Body of pancreas (tissue), 4 donors: ENCODE data around the gene CA5A. TPM values are rescaled to one million over a fixed set of nuclear protein-coding genes. Genes with fewer than 3 reads are reported as not detected.
A peak's percentile ranks its signal among the peaks of the same experiment; 100 is the strongest.
"Not testable (repeated sequence)": the region's sequence is repeated elsewhere in the genome, so short reads cannot be mapped to it uniquely, and the experiment has no call there.

Experiments used
- ATAC-seq: fragments of 150-250 bp; one replicate; pipeline ENCODE4 v1.9.1; 2016
- DNase-seq, 4 donors: peaks; one replicate each; pipeline ENCODE4 v3.0.0-alpha.2; 2019
- H3K27ac ChIP-seq, 4 donors: fragments of 200-600 bp; sonication (generic); 1 replicate in 3 of 4; 2 replicates in 1 of 4; pipeline versions ENCODE4 v1.5.1 to v1.6.1; 2016 to 2019; ENCODE audit warnings: mild to moderate bottlenecking in 1 of 4, mixed read lengths in 1 of 4, moderate library complexity in 1 of 4
- H3K27me3 ChIP-seq, 2 donors: fragments of 200-600 bp; sonication (generic); one replicate each; pipeline ENCODE4 v1.6.0; 2016; ENCODE audit warnings: mild to moderate bottlenecking in 1 of 2
- H3K36me3 ChIP-seq, 2 donors: fragments of 200-600 bp; sonication (generic); replicated peaks in 1 of 2; 2 replicates each; pipeline ENCODE4 v1.5.1; 2016; ENCODE audit warnings: low read depth in 2 of 2; ENCODE audit not compliant: insufficient read depth in 1 of 2
- H3K4me1 ChIP-seq: fragments of 200-600 bp; sonication (generic); one replicate; pipeline ENCODE4 v1.6.0; 2016
- H3K4me3 ChIP-seq, 2 donors: fragments of 200-600 bp; sonication (generic); 1 replicate in 1 of 2; 2 replicates in 1 of 2; pipeline ENCODE4 v1.5.1; 2016 to 2019
- H3K9me3 ChIP-seq, 3 donors: fragments of 200-600 bp; sonication (generic); 1 replicate in 2 of 3; 2 replicates in 1 of 3; pipeline ENCODE4 v1.5.1; 2016
- CTCF ChIP-seq, 7 experiments: fragments of 450-650 bp in 4 of 7; fragments of 200-600 bp in 3 of 7; sonication (generic) in 3 of 7; IDR thresholded peaks; one replicate each; pipeline ENCODE4 v1.5.1; 2016 to 2019; ENCODE audit warnings: antibody characterized with exemption in 7 of 7
- POLR2A ChIP-seq, 3 donors: fragments of 450-650 bp; IDR thresholded peaks; one replicate each; pipeline ENCODE4 v1.6.1; 2016; ENCODE audit warnings: antibody characterized with exemption in 3 of 3, mild to moderate bottlenecking in 2 of 3
- WGBS, 2 donors: methylation state at CpG; one replicate each; pipeline ENCODE4 v1.1.5; 2017; 5-methylcytosine and 5-hydroxymethylcytosine counted together
- intact Hi-C: fragments of 100-400 bp; cut with DNase I; formaldehyde crosslinking; loops from one replicate; pipeline ENCODE4 v1.15.1; 2023
- total RNA-seq, 2 donors: library from RNA; depleted of rRNA; stranded (reverse); fragments of >200 nt; gene quantifications; one replicate each; pipeline ENCODE4 v1.1.0, GENCODE V29; 2016

Gene CA5A
- total RNA-seq, 2 donors from 2014 or later = not detected

GRCh38 chr16:87864331-87864989 lies 71.9 kb downstream of the CA5A start:
- Histone ChIP-seq H3K4me3 (no peak overlapping the region), H3K27me3 (no peaks in the 10 kb centered on the region), H3K9me3 (no peaks in the 10 kb centered on the region), H3K36me3 (no peaks in the 10 kb centered on the region), H3K4me1 (peaks cover 41% of the 10 kb centered on the region), H3K27ac (peak overlapping the region in 3 of 4 donors; percentile 31 to 54 (median 48))
- DNase-seq (no peak), ATAC-seq (no peak)
- WGBS, 2 donors = 53 to 54% methylated on average over 14 to 15 of the region's 15 CpGs
- intact Hi-C loops = no loop called here
- TF ChIP-seq CTCF (IDR thresholded peaks at IDR 0.05) (no peak), POLR2A (IDR thresholded peaks at IDR 0.05) (no peak)

GRCh38 chr16:87863327-87863635 lies 73.0 kb downstream of the CA5A start:
- H3K27me3 ChIP-seq, H3K9me3 ChIP-seq, H3K4me3 ChIP-seq, intact Hi-C loops, H3K36me3 ChIP-seq: not testable (repeated sequence)
- 47 to 76% methylated on average over 5 to 9 of the region's 9 CpGs for WGBS, 2 donors
- H3K4me1 ChIP-seq = peaks cover 31% of the 10 kb centered on the region
- ATAC-seq (peak; percentile 38), DNase-seq (peak in 3 of 4 donors; percentile 33 to 44 (median 35))
- H3K27ac ChIP-seq = peak overlapping the region in 2 of 4 donors; percentile 2 to 5

- H3K27ac ChIP-seq = peak overlapping the region in 2 of 4 donors; percentile 2 to 5
- DNase-seq = peak in 2 of 4 donors; percentile 33 to 37
These were observed 73.6 kb downstream of the CA5A start for GRCh38 chr16:87862597-87863326.

GRCh38 chr16:87861300-87862099 lies 74.8 kb downstream of the CA5A start:
- DNase-seq, H3K4me3 ChIP-seq, H3K36me3 ChIP-seq, H3K9me3 ChIP-seq, H3K27me3 ChIP-seq, intact Hi-C loops, H3K27ac ChIP-seq, ATAC-seq: not testable (repeated sequence)
- peaks cover 28% of the 10 kb centered on the region for H3K4me1 ChIP-seq
- WGBS, 2 donors = 82 to 85% methylated on average over 14 to 18 of the region's 18 CpGs

More at GRCh38 chr16:87862597-87863326, 73.6 kb downstream of the CA5A start:
- H3K36me3 ChIP-seq, H3K9me3 ChIP-seq, H3K27me3 ChIP-seq, H3K4me3 ChIP-seq, ATAC-seq, intact Hi-C loops: not testable (repeated sequence)
- H3K4me1 ChIP-seq = peaks cover 28% of the 10 kb centered on the region
- 67 to 74% methylated on average over 9 to 24 of the region's 26 CpGs for WGBS, 2 donors

- Histone ChIP-seq H3K4me1 (peaks cover 28% of the 10 kb centered on the region), H3K36me3 (no peaks in the 10 kb centered on the region), H3K9me3 (no peaks in the 10 kb centered on the region), H3K27me3 (no peaks in the 10 kb centered on the region), H3K27ac (no peak overlapping the region), H3K4me3 (no peak overlapping the region)
- TF ChIP-seq POLR2A (IDR thresholded peaks at IDR 0.05) (no peak), CTCF (IDR thresholded peaks at IDR 0.05) (no peak)
- WGBS, 2 donors = 87 to 93% methylated on average over 16 to 26 of the region's 26 CpGs
- ATAC-seq (no peak), DNase-seq (peak in 2 of 4 donors; percentile 22 to 26)
- intact Hi-C loops = no loop called here
These were observed 75.6 kb downstream of the CA5A start for GRCh38 chr16:87860553-87861299.

- H3K4me3 ChIP-seq, H3K36me3 ChIP-seq, H3K9me3 ChIP-seq, intact Hi-C loops, H3K27ac ChIP-seq, H3K27me3 ChIP-seq, ATAC-seq: not testable (repeated sequence)
- 70 to 88% methylated on average over 19 to 27 of the region's 27 CpGs for WGBS, 2 donors
- peaks cover 30% of the 10 kb centered on the region for H3K4me1 ChIP-seq
- peak in 2 of 4 donors; percentile 60 to 63 for DNase-seq
These were observed 78.0 kb downstream of the CA5A start for GRCh38 chr16:87858151-87858993.
